ENCODE data around the gene CRAT. TPM values are rescaled to one million over a fixed set of nuclear protein-coding genes. Genes with fewer than 3 reads are reported as not detected.

Gene CRAT
- total RNA-seq, 1 experiment from 2014 or later, result 27.2 TPM

GRCh38 chr9:129070696-129071525 lies 39.7 kb downstream of the CRAT start:
- DNase-seq (ENCODE audit: extremely low read depth, low read depth), result no peak

- no peak for DNase-seq (ENCODE audit: extremely low read depth, low read depth)
Measured at GRCh38 chr9:129069862-129070641, 40.5 kb downstream of the CRAT start.

- no peak for DNase-seq (ENCODE audit: extremely low read depth, low read depth)
Measured at GRCh38 chr9:129068990-129069861, 41.4 kb downstream of the CRAT start.

GRCh38 chr9:129068110-129068509 lies 42.5 kb downstream of the CRAT start:
- DNase-seq (ENCODE audit: extremely low read depth, low read depth), result no peak

GRCh38 chr9:129064499-129064908 lies 46.1 kb downstream of the CRAT start:
- DNase-seq (ENCODE audit: extremely low read depth, low read depth), result no peak

GRCh38 chr9:129063061-129063460 lies 47.5 kb downstream of the CRAT start:
- DNase-seq (ENCODE audit: extremely low read depth, low read depth), result no peak

GRCh38 chr9:129060991-129061390 lies 49.6 kb downstream of the CRAT start:
- no peak for DNase-seq (ENCODE audit: extremely low read depth, low read depth)

GRCh38 chr9:129059796-129060785 lies 50.5 kb downstream of the CRAT start:
- DNase-seq (ENCODE audit: extremely low read depth, low read depth), result no peak

GRCh38 chr9:129058965-129059795 lies 51.4 kb downstream of the CRAT start:
- DNase-seq (ENCODE audit: extremely low read depth, low read depth), result no peak

GRCh38 chr9:129054163-129054851 lies 56.3 kb downstream of the CRAT start:
- no peak for DNase-seq (ENCODE audit: extremely low read depth, low read depth)

- DNase-seq (ENCODE audit: extremely low read depth, low read depth), result no peak
Measured at GRCh38 chr9:129053020-129053419, 57.6 kb downstream of the CRAT start.

GRCh38 chr9:129052592-129052991 lies 58.0 kb downstream of the CRAT start:
- no peak for DNase-seq (ENCODE audit: extremely low read depth, low read depth)

Other genes with a start within 250 kb of the CRAT start
- gene KYAT1, start 228.8 kb downstream of the CRAT start, total RNA-seq (2014; rRNA removed; shearing (Covaris generic)), result 11.7 and 11.8 TPM in 2 replicates
- 21.7 and 22.2 TPM in 2 replicates for gene LRRC8A, start 228.7 kb downstream of the CRAT start, total RNA-seq (2014; rRNA removed; shearing (Covaris generic))
- gene PHYHD1, start 189.8 kb downstream of the CRAT start, total RNA-seq (2014; rRNA removed; shearing (Covaris generic)), result not detected in 2 replicates
- 18.3 and 20.6 TPM in 2 replicates for gene DOLK, start 163.2 kb downstream of the CRAT start, total RNA-seq (2014; rRNA removed; shearing (Covaris generic))
- 42.5 and 47.7 TPM in 2 replicates for gene NUP188, start 163.1 kb downstream of the CRAT start, total RNA-seq (2014; rRNA removed; shearing (Covaris generic))
- gene SH3GLB2, start 82.5 kb downstream of the CRAT start, total RNA-seq (2014; rRNA removed; shearing (Covaris generic)), result 26.9 and 28.9 TPM in 2 replicates
- gene MIGA2, start 74.2 kb downstream of the CRAT start, total RNA-seq (2014; rRNA removed; shearing (Covaris generic)), result 10.2 and 15.6 TPM in 2 replicates
- 13.4 and 17.1 TPM in 2 replicates for gene DOLPP1, start 29.7 kb downstream of the CRAT start, total RNA-seq (2014; rRNA removed; shearing (Covaris generic))
- gene PTPA, start 622 bp upstream of the CRAT start, total RNA-seq (2014; rRNA removed; shearing (Covaris generic)), result 82.9 and 88.2 TPM in 2 replicates
- gene IER5L, start 67.5 kb upstream of the CRAT start, total RNA-seq (2014; rRNA removed; shearing (Covaris generic)), result 31.1 and 40.5 TPM in 2 replicates

Measured in NCI-H460 (cell line).